Neutrophil (primary cell): ENCODE measurements around the gene HAUS3.

ENCODE experiments used
- H3K27ac ChIP-seq: fragments of 200-600 bp; sonication (generic); 2 replicates; pipeline ENCODE4 v1.5.1; 2016; ENCODE audit warnings: mild to moderate bottlenecking, moderate library complexity
- H3K27me3 ChIP-seq: fragments of 200-600 bp; sonication (generic); 2 replicates; pipeline ENCODE4 v1.6.0; 2016; ENCODE audit warnings: mild to moderate bottlenecking
- H3K36me3 ChIP-seq: fragments of 200-600 bp; sonication (generic); 2 replicates; pipeline ENCODE4 v1.5.1; 2017
- H3K4me1 ChIP-seq, 2 experiments: fragments of 200-600 bp in 1 of 2; sonication (generic) in 1 of 2; 1 replicate in 1 of 2; 2 replicates in 1 of 2; pipeline versions ENCODE4 v1.5.1 to v1.6.1; 2013 to 2016; ENCODE audit warnings: low read depth in 1 of 2, low read length in 1 of 2, mild to moderate bottlenecking in 1 of 2, moderate library complexity in 1 of 2; ENCODE audit not compliant: control insufficient read depth in 1 of 2, insufficient read depth in 1 of 2
- H3K4me3 ChIP-seq, 2 experiments: fragments of 200-600 bp in 1 of 2; sonication (generic) in 1 of 2; 1 replicate in 1 of 2; 2 replicates in 1 of 2; pipeline ENCODE4 v1.5.1; 2013 to 2016; ENCODE audit warnings: low read depth in 1 of 2, low read length in 1 of 2, mild to moderate bottlenecking in 1 of 2, moderate library complexity in 1 of 2
- H3K9me3 ChIP-seq: fragments of 200-600 bp; sonication (generic); 2 replicates; pipeline ENCODE4 v1.5.1; 2016
- CTCF ChIP-seq: fragments of 200-600 bp; sonication (generic); IDR thresholded peaks from 2 replicates; pipeline ENCODE4 v1.5.1; 2016; ENCODE audit warnings: antibody characterized with exemption

HAUS3 gene

GRCh38 chr4:2253160-2254084 is 11.5 kb upstream of the HAUS3 start:
- H3K27ac ChIP-seq = no peak overlapping the region
- H3K9me3 ChIP-seq = no peaks in the 10 kb centered on the region
- H3K36me3 ChIP-seq = peaks cover 82% of the 10 kb centered on the region
- H3K4me3 ChIP-seq = no peak overlapping the region
- TF ChIP-seq CTCF = no peak
- H3K27me3 ChIP-seq = no peaks in the 10 kb centered on the region
- H3K4me1 ChIP-seq = no peaks in the 10 kb centered on the region

- H3K4me3 ChIP-seq = no peak overlapping the region
- H3K36me3 ChIP-seq = peaks cover 82% of the 10 kb centered on the region
Measured at GRCh38 chr4:2252530-2253091, 10.7 kb upstream of the HAUS3 start.

GRCh38 chr4:2251795-2252529 is 10.0 kb upstream of the HAUS3 start:
- no peaks in the 10 kb centered on the region for H3K27me3 ChIP-seq
- no peak overlapping the region for H3K4me3 ChIP-seq
- TF ChIP-seq CTCF = no peak
- no peaks in the 10 kb centered on the region for H3K4me1 ChIP-seq
- H3K36me3 ChIP-seq = peaks cover 82% of the 10 kb centered on the region
- H3K9me3 ChIP-seq = no peaks in the 10 kb centered on the region
- no peak overlapping the region for H3K27ac ChIP-seq

More at GRCh38 chr4:2252530-2253091, 10.7 kb upstream of the HAUS3 start:
- H3K27me3 ChIP-seq = no peaks in the 10 kb centered on the region
- TF ChIP-seq CTCF = no peak
- no peak overlapping the region for H3K27ac ChIP-seq
- H3K9me3 ChIP-seq = no peaks in the 10 kb centered on the region
- no peaks in the 10 kb centered on the region for H3K4me1 ChIP-seq

- no peaks in the 10 kb centered on the region for H3K27me3 ChIP-seq
- peaks cover 85% of the 10 kb centered on the region for H3K36me3 ChIP-seq
- H3K9me3 ChIP-seq = no peaks in the 10 kb centered on the region
- H3K4me3 ChIP-seq = no peak overlapping the region
- no peak for TF ChIP-seq CTCF
- H3K27ac ChIP-seq = no peak overlapping the region
- H3K4me1 ChIP-seq = no peaks in the 10 kb centered on the region
Measured at GRCh38 chr4:2251073-2251794, 9.3 kb upstream of the HAUS3 start.

GRCh38 chr4:2250357-2251072 is 8.6 kb upstream of the HAUS3 start:
- H3K27me3 ChIP-seq = no peaks in the 10 kb centered on the region
- no peak overlapping the region for H3K4me3 ChIP-seq
- no peak for TF ChIP-seq CTCF
- no peak overlapping the region for H3K27ac ChIP-seq
- H3K9me3 ChIP-seq = no peaks in the 10 kb centered on the region
- H3K4me1 ChIP-seq = no peaks in the 10 kb centered on the region
- peaks cover 85% of the 10 kb centered on the region for H3K36me3 ChIP-seq
